D721Med (cell line): ENCODE results near the gene SLC2A1.
"Not testable (repeated sequence)": the region's sequence is repeated elsewhere in the genome, so short reads cannot be mapped to it uniquely, and the experiment has no call there.

Experiments
- DNase-seq: peaks from one replicate; pipeline ENCODE4 v3.0.0; 2011; ENCODE audit warnings: low spot score; ENCODE audit not compliant: insufficient read length
- FAIRE-seq: peaks from 2 replicates; lab custom pipeline; 2011; peaks lifted over from hg19 to GRCh38; lab: Jason Lieb, UNC
- CTCF ChIP-seq: IDR thresholded peaks from 2 replicates; pipeline ENCODE4 v1.5.1; 2012; ENCODE audit warnings: mild to moderate bottlenecking, control low read depth; ENCODE audit not compliant: insufficient read depth; ENCODE audit errors: missing control alignments

The SLC2A1 gene

DNA sequence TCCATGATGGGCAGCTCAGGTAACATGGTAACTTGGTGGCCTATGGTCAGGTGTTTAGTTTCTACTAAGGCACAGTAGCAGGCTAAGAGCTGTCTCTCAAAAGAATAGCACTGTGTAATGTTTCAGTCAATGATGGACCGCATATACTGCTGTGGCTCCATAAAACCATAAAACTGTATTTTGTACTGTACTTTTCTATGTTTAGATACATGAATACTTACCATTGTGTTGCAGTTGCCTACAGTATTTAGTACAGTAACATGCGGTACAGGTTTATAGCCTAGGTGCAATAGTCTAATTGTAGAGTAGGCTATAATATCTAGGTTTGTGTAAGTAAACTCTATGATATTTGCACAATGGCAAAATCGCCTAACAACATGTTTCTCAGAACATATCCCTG is 50.6 kb downstream of the SLC2A1 start:
- no peak for TF ChIP-seq CTCF
- no peak for DNase-seq
- FAIRE-seq: no peak

- no peak for DNase-seq
- TF ChIP-seq CTCF: no peak
- FAIRE-seq: no peak
These were observed 54.2 kb downstream of the SLC2A1 start for GRCh38 chr1:42904434-42904833.

- FAIRE-seq, DNase-seq: not testable (repeated sequence)
These were observed 58.7 kb downstream of the SLC2A1 start for GRCh38 chr1:42899960-42900359.

- no peak for DNase-seq
- FAIRE-seq: no peak
- no peak for TF ChIP-seq CTCF
These were observed 67.1 kb downstream of the SLC2A1 start for GRCh38 chr1:42891465-42892138.

- FAIRE-seq: no peak
- no peak for DNase-seq
- no peak for TF ChIP-seq CTCF
These were observed 69.4 kb downstream of the SLC2A1 start for GRCh38 chr1:42889264-42889663.

GRCh38 chr1:42888013-42888633 is 70.5 kb downstream of the SLC2A1 start:
- TF ChIP-seq CTCF: no peak
- no peak for FAIRE-seq
- no peak for DNase-seq

- DNase-seq (no peak), FAIRE-seq (no peak)
- TF ChIP-seq CTCF: no peak
These were observed 71.3 kb downstream of the SLC2A1 start for GRCh38 chr1:42887366-42887765.
